GM12878 (cell line): Measurements from ENCODE around the gene DIP2C. TPM values are rescaled to one million over a fixed set of nuclear protein-coding genes. Genes with fewer than 3 reads are reported as not detected.

Experiments
- ATAC-seq: fragments of 200-7000 bp; cut with Tn5 transposase; 3 replicates; pipeline ENCODE4 v1.9.1; 2020; ENCODE audit warnings: mild to moderate bottlenecking, moderate library complexity
- BruUV-seq: library from RNA; stranded (reverse); fragments of 400-500 nt; replicated peaks from 2 replicates; lab custom pipeline; 2021; lab: Mats Ljungman, UMichigan
- CTCF ChIA-PET: fragments of 300-600 bp; sonication (Branson Sonifier 250); formaldehyde crosslinking; extraction: SDS; loops from one replicate; lab custom pipeline; 2021; ENCODE audit warnings: inconsistent platforms; lab: Yijun Ruan, JAX
- POLR2A ChIA-PET: fragments of 350-600 bp; formaldehyde crosslinking; extraction: SDS; loops from one replicate; lab custom pipeline; 2021; ENCODE audit warnings: inconsistent platforms; lab: Charles Lee
- RAD21 ChIA-PET: fragments of 300-600 bp; sonication (Branson Sonifier 250); formaldehyde crosslinking; loops from one replicate; lab custom pipeline; 2023; ENCODE audit warnings: antibody characterized with exemption; ENCODE audit not compliant: unreplicated experiment; lab: Charles Lee
- SMC1A ChIA-PET: fragments of 300-600 bp; sonication (Branson Sonifier 250); formaldehyde crosslinking; loops from one replicate; lab custom pipeline; 2023; ENCODE audit not compliant: unreplicated experiment, uncharacterized antibody; lab: Charles Lee
- DNase-seq: peaks from one replicate; pipeline ENCODE4 v3.0.0-alpha.2; 2011; ENCODE audit warnings: low read depth, low spot score
- FAIRE-seq: peaks from 3 replicates; lab custom pipeline; 2011; peaks lifted over from hg19 to GRCh38; lab: Jason Lieb, UNC
- H2AFZ ChIP-seq: 2 replicates; pipeline ENCODE4 v1.6.0; 2011; ENCODE audit warnings: low read depth, low read length, control low read depth; ENCODE audit not compliant: control insufficient read depth
- H3K27ac ChIP-seq: 2 replicates; pipeline ENCODE4 v1.5.1; 2011; ENCODE audit warnings: control low read depth; ENCODE audit not compliant: control insufficient read depth, insufficient read depth
- H3K27me3 ChIP-seq, 2 experiments: replicated peaks in 1 of 2; 2 replicates each; pipeline versions ENCODE4 v1.6.0 to v1.6.1; 2011; ENCODE audit warnings: low read length in 1 of 2; ENCODE audit not compliant: control insufficient read depth in 2 of 2, insufficient read depth in 2 of 2
- H3K36me3 ChIP-seq, 2 experiments: 2 replicates each; pipeline ENCODE4 v1.5.1; 2011; ENCODE audit warnings: low read length in 1 of 2; ENCODE audit not compliant: control insufficient read depth in 2 of 2, insufficient read depth in 2 of 2
- H3K4me1 ChIP-seq: 2 replicates; pipeline ENCODE4 v1.6.1; 2011; ENCODE audit warnings: mild to moderate bottlenecking, low read length, moderate library complexity, mixed read lengths; ENCODE audit not compliant: control insufficient read depth, insufficient read depth
- H3K4me2 ChIP-seq: 2 replicates; pipeline ENCODE4 v1.6.0; 2011; ENCODE audit warnings: control low read depth; ENCODE audit not compliant: control insufficient read depth, insufficient read depth
- H3K4me3 ChIP-seq: fragments of 200-600 bp; sonication (generic); 2 replicates; pipeline ENCODE4 v1.5.1; 2016
- H3K79me2 ChIP-seq: 2 replicates; pipeline ENCODE4 v1.6.0; 2011; ENCODE audit warnings: low read length; ENCODE audit not compliant: control insufficient read depth, insufficient read depth
- H3K9ac ChIP-seq: 2 replicates; pipeline ENCODE4 v1.8.0; 2011; ENCODE audit warnings: low read length, control low read depth, mixed read lengths; ENCODE audit not compliant: control insufficient read depth, insufficient read depth
- H3K9me3 ChIP-seq: replicated peaks from 3 replicates; pipeline ENCODE4 v1.5.1; 2011; ENCODE audit warnings: mild to moderate bottlenecking, low read length; ENCODE audit not compliant: control insufficient read depth, insufficient read depth
- H4K20me1 ChIP-seq: 2 replicates; pipeline ENCODE4 v1.6.0; 2011; ENCODE audit not compliant: control insufficient read depth, insufficient read depth
- CBFB ChIP-seq: IDR thresholded peaks from 2 replicates; pipeline ENCODE4 v1.6.1; 2016; ENCODE audit warnings: antibody characterized with exemption, low read depth
- E2F8 ChIP-seq: fragments of 450-650 bp; IDR thresholded peaks from 2 replicates; pipeline ENCODE4 v1.6.1; 2018; ENCODE audit warnings: mild to moderate bottlenecking, low read depth, moderate library complexity; ENCODE audit not compliant: partially characterized antibody
- SKIL ChIP-seq: fragments of 450-650 bp; IDR thresholded peaks from 2 replicates; pipeline ENCODE4 v1.6.1; 2017; ENCODE audit warnings: mild to moderate bottlenecking, low read depth, inconsistent platforms; ENCODE audit not compliant: poor library complexity, severe bottlenecking
- WGBS: methylation state at CpG from one replicate; pipeline ENCODE4 v1.1.6; 2016; ENCODE audit warnings: low lambda C conversion rate; ENCODE audit not compliant: insufficient replicate concordance, insufficient coverage; ENCODE audit errors: missing lambda C conversion rate; 5-methylcytosine and 5-hydroxymethylcytosine counted together
- in situ Hi-C: fragments of 300-500 bp; cut with MboI; formaldehyde crosslinking; loops from 9 replicates; pipeline ENCODE4 v1.14.3; 2018; ENCODE audit warnings: mixed read lengths
- intact Hi-C: fragments of 100-400 bp; cut with micrococcal nuclease; formaldehyde crosslinking; loops from one replicate; pipeline ENCODE4 v1.14.2; 2022; ENCODE audit not compliant: unreplicated experiment
- polyA plus RNA-seq, 11 experiments: library from polyadenylated mRNA; depleted of rRNA in 4 of 11; unstranded in 6 of 11; stranded (reverse) in 5 of 11; fragments of >200 nt; fragmentation: Nextera tagmentation in 4 of 11; fragmentation: Illumina TruSeq in 1 of 11; extraction: Ambion mirVana in 4 of 11; extraction: Trizol in 1 of 11; gene quantifications; 1 replicate in 1 of 11; 2 replicates in 10 of 11; pipeline versions ENCODE4 v1.2.1 to v1.2.3, GENCODE V29; 2011 to 2016; ENCODE audit warnings: inconsistent platforms in 2 of 11, missing spikeins in 2 of 11, low read depth in 1 of 11
- total RNA-seq, 4 experiments: library from RNA; depleted of rRNA in 3 of 4; stranded (reverse); fragments of >200 nt in 3 of 4; fragmentation: Illumina TruSeq in 1 of 4; extraction: Trizol in 1 of 4; gene quantifications; 2 replicates each; pipeline versions ENCODE4 v1.2.1 to v1.2.3, GENCODE V29; 2013 to 2021

DIP2C gene
- total and polyA plus RNA-seq, 10 of the 15 experiments (the other 5 are each of a cell fraction or from before 2014, with no cell fraction given): 0.01 to 0.10 (median 0.06) TPM

- ChIA-PET SMC1A (no interaction called here), CTCF (no interaction called here), RAD21 (no interaction called here), POLR2A (no interaction called here)
- Histone ChIP-seq H3K36me3 (no peaks in the 10 kb centered on the region), H3K27ac (no peak overlapping the region), H3K4me3 (no peak overlapping the region), H3K9me3 (no peaks in the 10 kb centered on the region; the same call in 2 of the 3 replicates), H4K20me1 (no peaks in the 10 kb centered on the region), H2AFZ (no peak overlapping the region), H3K27me3 (peaks cover 0 to 8% of the 10 kb centered on the region in 2 experiments; a peak in 2 of 4 replicates), H3K79me2 (no peaks in the 10 kb centered on the region), H3K4me1 (peaks cover 4% of the 10 kb centered on the region), H3K9ac (no peak overlapping the region), H3K4me2 (no peak overlapping the region)
- TF ChIP-seq CBFB: no peak
- no peak for TF ChIP-seq E2F8
- TF ChIP-seq SKIL: no peak
- no peak for FAIRE-seq
- in situ Hi-C loops (no loop called here), intact Hi-C loops (no loop called here)
- no peak for DNase-seq
- no TSS peak for BruUV-seq
- WGBS: 68% methylated on average over 8 of the region's 8 CpGs
- no peak for ATAC-seq
These were observed 233.0 kb downstream of the DIP2C start for GRCh38 chr10:456486-456885.
